ENCODE results near the gene NCOA5. TPM values are rescaled to one million over a fixed set of nuclear protein-coding genes. Genes with fewer than 3 reads are reported as not detected.
A peak's percentile ranks its signal among the peaks of the same experiment; 100 is the strongest.

Gene NCOA5
- total RNA-seq, 1 donor from 2014 or later: 42.9 TPM

- H3K9me3 Mint-ChIP-seq (ENCODE audit: unreplicated experiment): peaks cover 2% of the 10 kb centered on the region
- no peak overlapping the region for H3K27ac Mint-ChIP-seq (ENCODE audit: unreplicated experiment)
- no peak for TF ChIP-seq CTCF (IDR thresholded peaks at IDR 0.05; ENCODE audit: partially characterized antibody, unreplicated experiment)
- peaks cover 13% of the 10 kb centered on the region for H3K4me1 Mint-ChIP-seq (ENCODE audit: low read depth, unreplicated experiment)
- peak; percentile 5 for DNase-seq
- H3K27me3 Mint-ChIP-seq (ENCODE audit: unreplicated experiment): peaks cover 7% of the 10 kb centered on the region
- H3K4me3 Mint-ChIP-seq (ENCODE audit: unreplicated experiment): no peak overlapping the region
- H3K36me3 Mint-ChIP-seq (ENCODE audit: unreplicated experiment): no peaks in the 10 kb centered on the region
These were observed 33.9 kb upstream of the NCOA5 start for GRCh38 chr20:46123482-46124245.

GRCh38 chr20:46122516-46123481 lies 33.0 kb upstream of the NCOA5 start:
- no peak overlapping the region for H3K4me3 Mint-ChIP-seq (ENCODE audit: unreplicated experiment)

GRCh38 chr20:46122071-46122470 lies 32.3 kb upstream of the NCOA5 start:
- H3K27me3 Mint-ChIP-seq (ENCODE audit: unreplicated experiment): peaks cover 5% of the 10 kb centered on the region

More at GRCh38 chr20:46122516-46123481, 33.0 kb upstream of the NCOA5 start:
- Mint-ChIP-seq H3K9me3 (ENCODE audit: unreplicated experiment) (peaks cover 2% of the 10 kb centered on the region), H3K27me3 (ENCODE audit: unreplicated experiment) (peaks cover 7% of the 10 kb centered on the region), H3K27ac (ENCODE audit: unreplicated experiment) (no peak overlapping the region), H3K36me3 (ENCODE audit: unreplicated experiment) (no peaks in the 10 kb centered on the region), H3K4me1 (ENCODE audit: low read depth, unreplicated experiment) (peaks cover 8% of the 10 kb centered on the region)
- no peak for TF ChIP-seq CTCF (IDR thresholded peaks at IDR 0.05; ENCODE audit: partially characterized antibody, unreplicated experiment)
- DNase-seq: peak; percentile 0

GRCh38 chr20:46121184-46121930 lies 31.6 kb upstream of the NCOA5 start:
- Mint-ChIP-seq H3K36me3 (ENCODE audit: unreplicated experiment) (no peaks in the 10 kb centered on the region), H3K4me3 (ENCODE audit: unreplicated experiment) (no peak overlapping the region), H3K27ac (ENCODE audit: unreplicated experiment) (no peak overlapping the region), H3K27me3 (ENCODE audit: unreplicated experiment) (peaks cover 5% of the 10 kb centered on the region), H3K9me3 (ENCODE audit: unreplicated experiment) (peaks cover 2% of the 10 kb centered on the region), H3K4me1 (ENCODE audit: low read depth, unreplicated experiment) (peaks cover 2% of the 10 kb centered on the region)
- no peak for TF ChIP-seq CTCF (IDR thresholded peaks at IDR 0.05; ENCODE audit: partially characterized antibody, unreplicated experiment)
- no peak for DNase-seq

More at GRCh38 chr20:46122071-46122470, 32.3 kb upstream of the NCOA5 start:
- Mint-ChIP-seq H3K4me3 (ENCODE audit: unreplicated experiment) (no peak overlapping the region), H3K9me3 (ENCODE audit: unreplicated experiment) (peaks cover 2% of the 10 kb centered on the region), H3K27ac (ENCODE audit: unreplicated experiment) (no peak overlapping the region), H3K36me3 (ENCODE audit: unreplicated experiment) (no peaks in the 10 kb centered on the region), H3K4me1 (ENCODE audit: low read depth, unreplicated experiment) (peaks cover 2% of the 10 kb centered on the region)
- TF ChIP-seq CTCF (IDR thresholded peaks at IDR 0.05; ENCODE audit: partially characterized antibody, unreplicated experiment): no peak
- DNase-seq: no peak
